ENCODE results near the gene LAMTOR2.

The LAMTOR2 gene

DNA sequence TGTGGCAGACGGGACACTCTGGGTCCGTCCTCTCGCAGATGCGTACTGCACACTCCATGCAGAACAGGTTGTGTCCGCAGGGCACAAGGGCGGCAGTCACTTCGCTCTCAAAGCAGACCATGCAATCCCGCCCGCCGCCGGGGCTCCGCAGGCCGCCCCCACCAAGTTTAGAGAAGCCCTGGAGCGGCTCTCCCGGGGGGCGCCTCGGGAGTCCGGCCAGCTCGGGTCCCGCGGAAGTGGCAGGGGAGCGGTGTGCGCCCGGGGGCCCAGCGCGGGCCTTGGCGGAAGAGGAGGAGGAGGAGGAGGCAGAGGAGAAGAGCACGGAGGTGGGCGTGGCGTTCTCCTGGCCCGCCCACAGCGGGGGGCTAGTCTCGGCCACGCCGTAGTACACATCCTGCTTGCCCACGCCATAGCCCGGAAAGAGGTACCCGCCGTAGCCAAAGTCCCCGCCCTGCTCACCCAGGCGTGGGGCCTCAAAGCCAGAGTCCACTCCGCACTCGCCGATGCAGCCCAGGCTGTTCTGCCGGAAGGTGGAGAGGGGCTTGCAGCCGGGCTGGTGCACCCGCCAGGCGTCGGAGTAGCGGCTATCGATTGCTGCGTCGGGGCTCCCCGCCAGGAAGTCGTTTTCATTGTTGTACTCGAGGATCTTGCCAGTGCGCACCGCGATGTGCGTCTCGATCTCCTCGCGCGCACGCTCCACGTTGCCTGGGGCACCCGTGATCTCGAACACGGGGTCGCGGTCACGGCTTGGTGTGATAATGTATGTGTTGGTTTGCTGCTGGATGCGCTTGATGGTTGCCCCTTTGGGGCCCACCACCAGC, 22.2 kb downstream of the LAMTOR2 start:
- DNase-seq, result no peak

DNA sequence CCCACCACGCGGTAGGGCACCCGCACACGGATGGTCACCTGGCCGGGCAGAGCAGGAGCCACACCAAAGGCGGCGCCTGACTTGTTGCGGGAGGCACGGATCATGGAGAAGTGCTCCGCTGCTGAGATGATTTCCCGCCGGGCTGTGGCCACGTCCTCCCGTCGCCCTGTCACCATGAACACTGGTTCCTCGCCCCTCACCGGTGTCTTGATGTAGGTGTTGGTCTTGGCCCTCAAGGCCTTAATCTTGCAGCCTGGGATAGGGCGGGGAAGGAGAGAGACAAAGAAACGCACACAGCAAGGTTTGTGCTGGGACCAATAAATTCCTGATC, 22.8 kb downstream of the LAMTOR2 start:
- no peak for DNase-seq

GRCh38 chr1:156078728-156079127, 24.1 kb downstream of the LAMTOR2 start:
- DNase-seq, result no peak

- no peak for DNase-seq
Observed at GRCh38 chr1:156079762-156080161, 25.2 kb downstream of the LAMTOR2 start.

DNA sequence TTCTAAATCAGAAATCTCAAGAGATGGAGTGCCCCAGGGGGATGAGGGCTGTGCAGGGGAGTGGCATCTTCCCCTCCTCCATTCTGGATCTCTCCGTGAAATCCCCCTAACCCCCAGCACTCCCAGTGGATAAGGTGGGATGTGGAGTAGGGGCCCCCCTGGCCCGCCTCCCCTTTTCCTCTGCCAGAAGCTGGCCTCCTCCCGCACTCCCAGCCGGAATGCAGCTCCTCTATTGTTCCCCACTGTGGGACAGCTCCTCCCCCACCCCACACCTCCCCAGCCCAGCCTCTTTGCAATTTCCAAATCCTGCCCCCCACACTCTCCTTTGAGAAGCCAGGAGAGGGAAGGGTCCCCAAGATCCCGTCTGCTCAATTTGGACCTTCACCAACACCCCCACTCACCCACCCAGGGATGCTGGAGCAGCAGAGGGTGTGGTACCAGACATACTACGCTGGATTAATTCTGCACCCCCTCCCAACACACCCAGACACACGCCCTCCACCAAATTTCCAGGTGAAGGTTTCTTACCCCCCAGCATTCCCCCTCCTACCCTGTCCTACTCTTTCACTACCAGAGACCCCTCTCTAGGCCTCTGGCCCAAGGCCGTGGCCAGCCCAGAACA, 25.8 kb downstream of the LAMTOR2 start:
- no peak for DNase-seq

- no peak for DNase-seq
Observed at GRCh38 chr1:156080863-156081179, 26.2 kb downstream of the LAMTOR2 start.

DNA sequence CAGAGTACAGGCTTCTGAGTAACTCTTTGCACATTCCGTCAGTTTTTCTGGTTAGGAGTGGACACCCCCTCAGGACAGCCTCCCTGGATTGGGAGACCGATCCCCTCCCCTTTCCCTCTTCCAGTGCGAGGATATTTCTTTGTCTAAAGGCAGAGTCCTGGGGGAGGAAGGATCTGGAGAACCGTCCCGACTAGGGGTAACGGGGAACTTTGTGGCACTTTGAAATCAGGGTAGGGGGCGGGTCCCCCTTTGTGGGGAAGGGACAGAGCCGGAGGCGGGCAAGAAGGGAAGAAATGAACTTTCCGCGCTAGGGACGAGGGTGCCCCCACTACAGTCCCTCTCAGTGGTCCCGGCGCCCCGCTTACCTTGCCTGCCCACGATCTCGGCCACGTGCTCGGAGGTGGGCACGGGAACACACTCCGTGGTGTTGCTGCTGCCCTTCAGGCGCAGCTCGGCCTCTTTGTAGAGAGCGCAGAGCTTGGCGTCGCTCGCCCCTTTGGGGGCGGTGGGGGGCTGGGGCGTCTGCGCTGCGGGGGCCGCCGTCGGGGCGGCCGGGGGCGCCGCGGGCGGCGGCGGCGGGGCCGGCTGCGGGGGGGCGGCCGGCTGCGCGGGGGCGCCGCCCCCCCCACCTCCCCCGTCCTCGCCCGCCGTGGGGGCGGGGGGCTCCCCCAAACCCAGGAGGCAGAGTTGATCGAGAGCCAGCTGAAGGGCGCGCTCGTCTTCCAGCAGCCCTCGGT, 26.8 kb downstream of the LAMTOR2 start:
- no peak for DNase-seq

DNA sequence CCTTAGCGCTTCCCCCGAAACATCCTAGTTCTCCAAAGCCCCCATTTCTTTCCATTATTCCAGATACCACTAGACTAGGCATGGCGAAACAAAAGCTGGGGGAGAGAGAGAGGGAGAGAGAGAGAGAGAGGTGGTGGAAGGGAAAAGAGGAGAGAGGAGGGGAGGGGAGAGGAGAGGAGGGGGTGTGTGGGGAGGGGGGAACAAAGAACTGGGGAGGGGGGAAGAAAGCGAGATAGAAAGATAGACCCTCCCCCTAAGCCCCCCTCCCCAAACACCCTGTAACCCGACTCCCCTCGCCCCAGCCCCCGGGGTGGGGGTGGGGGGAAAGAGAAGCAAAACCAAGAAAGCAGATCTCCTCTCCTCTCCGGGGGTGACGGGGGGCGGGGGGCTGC, 27.3 kb downstream of the LAMTOR2 start:
- DNase-seq, result no peak

DNA sequence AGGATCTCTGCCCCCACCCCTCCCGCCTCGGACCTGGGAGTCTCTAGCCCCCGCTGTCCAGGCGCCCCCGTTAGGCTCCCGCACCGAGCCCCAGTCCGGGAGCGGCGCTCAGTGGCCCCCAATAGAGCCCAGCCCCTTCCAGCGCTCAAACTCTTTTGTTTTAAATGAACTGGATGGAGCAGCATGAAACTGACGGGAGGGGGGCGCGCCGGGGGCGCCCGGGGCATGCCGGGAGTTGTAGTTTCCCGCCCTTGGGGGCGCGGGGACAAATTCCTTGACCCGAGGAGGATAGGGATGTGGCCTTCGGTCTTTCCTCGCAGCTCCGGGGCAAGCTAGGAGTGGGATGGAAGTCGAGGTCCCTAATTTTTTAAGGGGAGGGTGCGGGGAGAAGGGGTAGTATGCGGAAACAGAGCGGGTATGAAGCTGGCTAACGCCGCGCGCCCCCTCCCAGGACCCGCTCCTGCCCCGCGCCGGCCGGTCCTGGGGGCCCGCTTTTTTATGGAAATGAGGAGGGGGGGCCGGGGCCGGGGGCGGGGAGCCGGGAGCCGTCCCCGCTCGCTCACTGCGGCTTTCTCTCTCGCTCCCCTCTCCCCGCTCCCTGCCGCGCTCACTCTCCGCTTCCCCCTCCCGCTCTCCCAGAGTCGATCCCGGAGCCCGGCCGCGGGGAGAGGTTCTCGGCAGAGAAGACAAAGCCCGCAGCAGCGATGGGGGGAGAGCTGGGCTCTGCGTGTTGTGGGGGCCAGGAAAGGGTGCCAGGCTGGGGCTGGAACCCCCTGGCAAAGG, 27.9 kb downstream of the LAMTOR2 start, which contains the start of gene MEX3A:
Gene MEX3A (minus strand): TSS at position 157 of the 783 bp plus-strand sequence. CDS start 467 bp downstream, outside the sequence.
- DNase-seq, result peak; percentile 62

- no peak for DNase-seq
Observed at GRCh38 chr1:156083800-156084790, 29.5 kb downstream of the LAMTOR2 start.

- DNase-seq, result no peak
Observed at GRCh38 chr1:156086256-156086662, 31.7 kb downstream of the LAMTOR2 start.

DNA sequence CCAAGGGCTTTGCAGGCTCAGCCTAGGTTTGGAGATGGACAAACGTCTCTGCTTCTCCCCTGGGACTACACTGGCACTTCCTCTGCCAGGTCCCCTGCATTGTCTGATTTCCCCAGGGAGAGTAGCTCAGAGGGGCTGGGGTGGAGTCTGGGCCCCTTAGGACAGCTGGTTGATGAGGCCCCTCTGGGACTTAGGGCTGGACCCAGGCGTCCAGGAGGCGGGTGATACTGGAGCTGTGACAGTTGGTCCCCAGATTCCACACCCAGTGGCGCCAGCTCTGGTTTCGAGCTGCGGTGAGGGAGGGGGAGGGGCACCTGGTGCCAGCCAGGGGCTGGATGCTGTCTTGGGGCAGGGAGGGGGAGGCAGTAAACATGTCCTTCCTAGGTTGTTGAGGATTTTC, 35.1 kb downstream of the LAMTOR2 start:
- DNase-seq, result no peak

- DNase-seq, result no peak
Observed at GRCh38 chr1:156090138-156090839, 35.7 kb downstream of the LAMTOR2 start.

GRCh38 chr1:156090840-156091188, 36.2 kb downstream of the LAMTOR2 start:
- DNase-seq, result peak; percentile 92

- no peak for DNase-seq
Observed at GRCh38 chr1:156091610-156092009, 37.0 kb downstream of the LAMTOR2 start.

DNA sequence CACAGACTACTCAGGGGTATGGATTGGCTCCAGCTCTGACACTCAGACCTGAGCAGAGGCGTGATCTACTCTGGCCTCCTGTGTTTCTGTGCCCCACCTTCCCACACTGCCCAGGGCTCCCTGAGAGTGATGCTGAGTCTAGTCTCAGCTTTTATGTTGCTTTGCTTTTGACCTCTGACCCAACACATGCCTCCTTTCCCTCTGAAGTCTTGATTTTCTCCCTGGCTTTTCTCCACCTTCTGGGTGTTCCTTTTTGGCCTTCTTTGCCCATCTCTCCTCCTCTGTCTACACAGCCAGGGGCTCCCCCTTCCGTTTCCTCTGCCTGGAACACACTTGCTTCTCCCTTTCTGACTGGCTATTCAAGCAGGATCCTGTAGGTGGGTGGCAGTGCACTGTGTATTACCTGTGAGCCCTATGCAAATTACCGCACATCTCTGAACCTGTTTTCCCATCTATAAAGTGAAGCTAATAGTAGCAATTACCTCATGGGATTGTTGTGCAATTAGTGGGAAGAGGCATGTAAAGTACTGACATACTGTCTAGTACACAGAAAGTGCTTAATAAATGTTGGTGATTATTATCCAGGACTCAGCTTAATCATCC, 41.4 kb downstream of the LAMTOR2 start:
- DNase-seq, result peak; percentile 60

DNA sequence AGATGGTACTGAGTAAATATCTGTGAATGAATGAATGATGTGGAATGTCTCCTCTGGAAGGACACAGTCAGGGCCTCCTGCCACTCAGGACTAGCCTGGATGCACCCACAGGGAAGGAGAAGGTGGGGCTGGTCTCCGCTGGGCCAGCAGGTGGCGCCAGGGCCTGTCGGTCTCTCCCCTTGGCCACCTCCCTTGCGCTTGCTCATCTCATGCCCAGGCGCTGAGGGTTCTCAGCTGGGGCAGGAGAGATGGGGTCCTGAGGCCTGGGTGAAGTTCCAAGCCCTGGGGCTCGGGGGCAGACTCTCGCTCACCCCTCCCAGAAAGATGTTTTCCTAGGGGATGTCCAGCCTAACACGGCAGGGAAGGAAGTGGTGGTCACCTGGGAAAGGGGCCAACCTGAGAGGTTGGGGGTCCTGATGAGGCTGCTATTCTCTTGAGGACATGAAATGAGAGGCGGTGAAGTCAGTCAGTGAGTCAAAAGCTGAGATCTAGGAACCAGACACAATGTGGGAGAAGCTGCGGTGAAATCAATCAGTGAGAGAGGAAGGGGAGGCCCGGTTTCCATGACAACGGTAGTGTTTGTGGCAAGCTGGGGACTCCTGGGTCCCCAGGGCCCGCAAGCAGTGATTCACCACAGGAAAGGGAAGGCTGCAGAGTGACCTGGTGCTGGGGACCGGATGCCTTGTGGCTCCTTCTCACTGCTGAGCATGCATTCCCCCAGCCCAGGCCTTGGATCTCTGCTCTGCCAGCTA, 42.2 kb downstream of the LAMTOR2 start:
- peak; percentile 99 for DNase-seq

DNA sequence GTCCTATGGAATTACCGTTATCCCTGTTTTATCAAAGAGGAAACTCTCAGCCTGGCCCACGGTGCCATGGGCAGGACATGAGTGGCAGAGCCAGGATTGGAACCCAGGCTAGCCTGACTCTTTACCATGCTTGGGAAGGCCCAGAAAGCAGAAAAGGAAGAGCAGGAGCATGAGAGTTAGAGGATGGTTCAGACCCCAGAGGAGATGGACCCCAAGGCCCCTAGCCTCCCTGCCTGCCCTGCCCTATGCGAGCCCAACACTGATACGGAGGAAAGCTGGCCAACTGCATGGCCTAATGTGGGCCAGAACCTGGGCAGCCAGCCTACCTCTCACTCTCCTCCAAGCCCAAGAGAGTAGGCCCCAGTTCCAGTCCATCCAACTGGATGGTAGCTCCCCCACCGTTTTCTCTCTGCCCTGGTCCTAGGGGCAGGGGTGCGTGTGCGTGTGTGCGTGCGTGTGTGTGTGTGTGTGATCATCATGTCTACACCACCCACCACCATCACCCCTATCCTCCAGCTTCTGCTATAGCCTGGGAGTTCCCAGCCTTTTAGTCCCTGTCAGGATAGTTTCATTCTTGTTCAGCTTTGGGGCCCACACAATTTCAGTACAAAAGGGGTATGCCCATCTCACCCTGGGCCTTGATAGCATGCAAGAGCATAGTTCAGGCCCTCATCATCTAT, 43.1 kb downstream of the LAMTOR2 start:
- DNase-seq, result peak; percentile 84

- DNase-seq, result no peak
Observed at GRCh38 chr1:156098784-156099183, 44.2 kb downstream of the LAMTOR2 start.

DNA sequence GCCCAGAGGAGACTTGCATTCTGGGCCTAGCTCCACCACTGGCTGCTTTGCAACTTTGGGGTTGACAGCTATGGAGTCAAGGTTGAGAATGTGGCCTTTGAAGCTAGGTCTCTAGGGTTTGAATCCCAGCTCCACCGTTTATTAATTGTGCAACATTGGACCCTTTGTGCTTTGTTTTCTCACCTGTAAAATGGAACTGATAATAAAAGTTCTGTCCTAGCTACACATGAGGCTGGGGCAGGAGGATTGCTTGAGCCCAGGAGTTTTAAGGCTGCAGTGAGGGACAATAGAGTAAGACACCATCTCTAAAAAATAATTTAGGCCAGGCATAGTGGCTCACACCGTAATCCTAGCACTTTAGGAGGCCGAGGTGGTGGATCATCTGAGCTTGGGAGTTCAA, 44.7 kb downstream of the LAMTOR2 start:
- no peak for DNase-seq

All from activated CD4-positive, alpha-beta T cell treated with anti-CD3 and anti-CD28 coated beads, Interleukin-10, Interleukin-2, amounts not matched to agents 100 ng/mL and 50 ng/mL, durations not matched to agents 16 hours and 8 hours (primary cell).